Loucy (cell line): ENCODE data around the gene GNPNAT1.

Source experiments
- H2AFZ ChIP-seq: fragments of 200-600 bp; sonication (generic); 2 replicates; pipeline ENCODE4 v1.6.0; 2016; ENCODE audit warnings: antibody characterized with exemption, mild to moderate bottlenecking, low read length, moderate library complexity
- H3F3A ChIP-seq: fragments of 200-600 bp; 2 replicates; pipeline ENCODE4 v1.6.0; 2016; ENCODE audit warnings: antibody characterized with exemption, low read depth, mild to moderate bottlenecking
- H3K27me3 ChIP-seq: fragments of 200-600 bp; sonication (generic); 2 replicates; pipeline ENCODE4 v1.6.1; 2014; ENCODE audit warnings: low read length, mild to moderate bottlenecking; ENCODE audit not compliant: insufficient read depth, poor library complexity, severe bottlenecking
- H3K36me3 ChIP-seq: fragments of 200-600 bp; sonication (generic); 2 replicates; pipeline ENCODE4 v1.6.1; 2016; ENCODE audit warnings: low read length; ENCODE audit not compliant: insufficient read depth
- H3K4me1 ChIP-seq: fragments of 200-600 bp; sonication (generic); 2 replicates; pipeline ENCODE4 v1.5.1; 2014; ENCODE audit warnings: low read length, mild to moderate bottlenecking; ENCODE audit not compliant: insufficient read depth, poor library complexity, severe bottlenecking
- H3K4me2 ChIP-seq: fragments of 200-600 bp; sonication (generic); 2 replicates; pipeline ENCODE4 v1.6.0; 2014; ENCODE audit warnings: antibody characterized with exemption, low read length, low read depth, mild to moderate bottlenecking; ENCODE audit not compliant: poor library complexity, severe bottlenecking
- H3K4me3 ChIP-seq: fragments of 200-600 bp; sonication (generic); 2 replicates; pipeline ENCODE4 v1.5.1; 2014; ENCODE audit warnings: low read length, mild to moderate bottlenecking, mixed read lengths; ENCODE audit not compliant: poor library complexity, severe bottlenecking
- H3K79me2 ChIP-seq: fragments of 200-600 bp; sonication (generic); 2 replicates; pipeline ENCODE4 v1.6.1; 2014; ENCODE audit warnings: low read length; ENCODE audit not compliant: insufficient read depth
- H3K9ac ChIP-seq: fragments of 200-600 bp; sonication (generic); 2 replicates; pipeline ENCODE4 v1.6.0; 2014; ENCODE audit warnings: mild to moderate bottlenecking, low read depth, low read length, moderate library complexity; ENCODE audit not compliant: poor library complexity, severe bottlenecking
- H3K9me2 ChIP-seq: fragments of 200-600 bp; sonication (generic); replicated peaks from 2 replicates; pipeline ENCODE4 v1.6.1; 2016; ENCODE audit warnings: low read depth, low read length, mixed read lengths
- H3K9me3 ChIP-seq: fragments of 200-600 bp; sonication (generic); 2 replicates; pipeline ENCODE4 v1.6.1; 2014; ENCODE audit warnings: mild to moderate bottlenecking, antibody characterized with exemption, low read length, low read depth; ENCODE audit not compliant: insufficient read depth
- H4K20me1 ChIP-seq: fragments of 200-600 bp; sonication (generic); 2 replicates; pipeline ENCODE4 v1.6.0; 2014; ENCODE audit warnings: antibody characterized with exemption, low read length, mild to moderate bottlenecking; ENCODE audit not compliant: insufficient read depth, poor library complexity, severe bottlenecking
- EZH2phosphoT487 ChIP-seq: fragments of 200-600 bp; IDR thresholded peaks from 2 replicates; pipeline ENCODE4 v1.6.1; 2018; ENCODE audit warnings: antibody characterized with exemption, mild to moderate bottlenecking, moderate library complexity, borderline replicate concordance
- TF ChIP-seq, protein P1 (sequence below): fragments of 200-600 bp; sonication (generic); conservative IDR thresholded peaks from 2 replicates; pipeline ENCODE4 v1.5.1; 2014; ENCODE audit warnings: mild to moderate bottlenecking, antibody characterized with exemption, low read length

The GNPNAT1 gene

DNA sequence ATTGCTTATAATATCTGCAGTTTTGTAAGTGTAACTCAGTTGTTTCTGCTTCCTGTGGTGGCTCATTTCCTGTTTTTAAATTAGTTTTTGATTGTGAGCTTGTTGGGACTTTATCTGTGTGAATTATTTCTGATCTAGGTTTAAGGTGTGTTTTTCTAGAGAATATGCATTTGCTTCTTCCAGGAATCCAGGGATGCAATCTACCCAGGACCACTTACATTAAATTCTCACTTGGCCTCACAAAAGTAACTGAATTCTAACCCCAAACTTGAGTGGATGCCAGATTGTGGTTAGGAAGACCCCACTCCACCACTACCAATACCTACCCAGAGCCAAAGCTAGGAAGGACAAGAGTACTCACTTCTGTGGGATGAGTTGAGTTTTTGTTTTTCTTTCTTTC, 49.5 kb downstream of the GNPNAT1 start:
- H3K4me3 ChIP-seq: peak overlapping the region; percentile 29

DNA sequence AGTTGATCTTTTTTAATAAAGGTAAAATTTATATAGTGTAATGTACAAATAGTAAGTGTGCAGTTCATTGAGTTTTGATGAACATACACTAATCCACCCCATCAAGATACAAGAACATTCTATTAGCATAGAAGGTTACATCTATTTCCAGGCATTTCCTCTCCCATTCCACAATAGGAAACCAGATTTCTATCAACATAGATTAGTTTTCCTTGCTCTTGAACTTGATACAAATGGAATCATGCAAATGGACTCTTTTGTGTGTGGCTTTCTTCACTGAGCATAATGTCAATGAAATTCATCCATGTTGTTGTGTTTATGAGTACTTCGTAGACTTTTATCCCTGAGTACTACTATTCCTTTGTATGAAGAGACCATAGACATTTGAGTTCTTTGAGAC, 50.7 kb downstream of the GNPNAT1 start:
- Histone ChIP-seq H3K27me3 (no peaks in the 10 kb centered on the region), H3K4me1 (peaks cover 36% of the 10 kb centered on the region), H3F3A (no peaks in the 10 kb centered on the region), H3K79me2 (peaks cover 31% of the 10 kb centered on the region), H3K4me2 (no peak overlapping the region), H3K9ac (no peak overlapping the region), H3K36me3 (no peaks in the 10 kb centered on the region), H3K4me3 (no peak overlapping the region), H3K9me3 (no peaks in the 10 kb centered on the region), H2AFZ (no peak overlapping the region), H4K20me1 (no peaks in the 10 kb centered on the region), H3K9me2 (no peaks in the 10 kb centered on the region)
- TF ChIP-seq EZH2phosphoT487: no peak
- TF ChIP-seq, protein P1, sequence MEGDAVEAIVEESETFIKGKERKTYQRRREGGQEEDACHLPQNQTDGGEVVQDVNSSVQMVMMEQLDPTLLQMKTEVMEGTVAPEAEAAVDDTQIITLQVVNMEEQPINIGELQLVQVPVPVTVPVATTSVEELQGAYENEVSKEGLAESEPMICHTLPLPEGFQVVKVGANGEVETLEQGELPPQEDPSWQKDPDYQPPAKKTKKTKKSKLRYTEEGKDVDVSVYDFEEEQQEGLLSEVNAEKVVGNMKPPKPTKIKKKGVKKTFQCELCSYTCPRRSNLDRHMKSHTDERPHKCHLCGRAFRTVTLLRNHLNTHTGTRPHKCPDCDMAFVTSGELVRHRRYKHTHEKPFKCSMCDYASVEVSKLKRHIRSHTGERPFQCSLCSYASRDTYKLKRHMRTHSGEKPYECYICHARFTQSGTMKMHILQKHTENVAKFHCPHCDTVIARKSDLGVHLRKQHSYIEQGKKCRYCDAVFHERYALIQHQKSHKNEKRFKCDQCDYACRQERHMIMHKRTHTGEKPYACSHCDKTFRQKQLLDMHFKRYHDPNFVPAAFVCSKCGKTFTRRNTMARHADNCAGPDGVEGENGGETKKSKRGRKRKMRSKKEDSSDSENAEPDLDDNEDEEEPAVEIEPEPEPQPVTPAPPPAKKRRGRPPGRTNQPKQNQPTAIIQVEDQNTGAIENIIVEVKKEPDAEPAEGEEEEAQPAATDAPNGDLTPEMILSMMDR: no peak

More for the DNA sequence above, 49.5 kb downstream of the GNPNAT1 start:
- Histone ChIP-seq H3K9me3 (no peaks in the 10 kb centered on the region), H3K4me1 (peaks cover 25% of the 10 kb centered on the region), H3K36me3 (peaks cover 7% of the 10 kb centered on the region; the same call in 1 of the 2 replicates), H3K9me2 (no peaks in the 10 kb centered on the region), H3F3A (no peaks in the 10 kb centered on the region), H4K20me1 (no peaks in the 10 kb centered on the region), H3K4me2 (peak overlapping the region; percentile 61), H3K79me2 (peaks cover 31% of the 10 kb centered on the region), H3K27me3 (no peaks in the 10 kb centered on the region), H2AFZ (no peak overlapping the region), H3K9ac (peak overlapping the region; percentile 1)
- no peak for TF ChIP-seq EZH2phosphoT487
- TF ChIP-seq, protein P1: no peak

DNA sequence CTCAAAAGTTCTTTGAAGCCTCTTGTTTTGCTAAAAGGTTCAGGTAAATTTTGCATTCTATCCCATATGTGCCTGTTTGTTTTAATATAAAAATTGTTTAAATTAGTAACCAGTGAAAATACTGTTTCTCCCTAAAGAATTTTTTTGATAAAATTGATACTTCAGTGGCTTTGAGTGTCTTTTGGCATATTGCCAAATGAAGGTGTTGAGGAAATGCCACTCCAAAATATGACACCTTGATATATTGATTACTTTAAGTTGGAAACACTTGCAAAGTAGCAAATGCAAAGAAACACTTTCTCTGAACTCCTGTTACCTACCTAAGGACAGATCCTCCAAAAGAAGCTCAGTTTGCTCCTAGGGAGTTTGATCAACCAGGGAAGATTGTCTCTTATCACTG, 53.0 kb downstream of the GNPNAT1 start:
- H3K9ac ChIP-seq: no peak overlapping the region
- H3K79me2 ChIP-seq: peaks cover 36% of the 10 kb centered on the region
- no peak overlapping the region for H2AFZ ChIP-seq
- no peak overlapping the region for H3K4me3 ChIP-seq
- H3K4me1 ChIP-seq: peaks cover 46% of the 10 kb centered on the region
- no peaks in the 10 kb centered on the region for H3K27me3 ChIP-seq
- H4K20me1 ChIP-seq: no peaks in the 10 kb centered on the region
- TF ChIP-seq, protein P1: no peak
- TF ChIP-seq EZH2phosphoT487: no peak
- no peak overlapping the region for H3K4me2 ChIP-seq
- no peaks in the 10 kb centered on the region for H3F3A ChIP-seq
- no peaks in the 10 kb centered on the region for H3K36me3 ChIP-seq
- no peaks in the 10 kb centered on the region for H3K9me2 ChIP-seq
- no peaks in the 10 kb centered on the region for H3K9me3 ChIP-seq
